HCT116 (cell line): Measurements from ENCODE around the gene CD163. TPM values are rescaled to one million over a fixed set of nuclear protein-coding genes. Genes with fewer than 3 reads are reported as not detected.

ENCODE experiments used
- ATAC-seq: fragments of 200-7000 bp; cut with Tn5 transposase; 2 replicates; pipeline ENCODE4 v1.9.1; 2020; ENCODE audit warnings: mild to moderate bottlenecking, moderate library complexity
- BruUV-seq: library from RNA; stranded (reverse); fragments of 400-500 nt; replicated peaks from 2 replicates; lab custom pipeline; 2021; lab: Mats Ljungman, UMichigan
- CTCF ChIA-PET: fragments of 300-600 bp; sonication (Branson Sonifier 250); formaldehyde crosslinking; loops from one replicate; lab custom pipeline; 2021; ENCODE audit warnings: antibody characterized with exemption; lab: Charles Lee
- POLR2A ChIA-PET: fragments of 300-600, 350-600 bp; sonication (Branson Sonifier 250); formaldehyde crosslinking; loops from one replicate; lab custom pipeline; 2021; ENCODE audit warnings: antibody characterized with exemption; lab: Charles Lee
- RAD21 ChIA-PET, 2 experiments: fragments of 300-600 bp; sonication (Branson Sonifier 250); formaldehyde crosslinking; loops; one replicate each; lab custom pipeline; 2023; ENCODE audit warnings: low total read pairs in 2 of 2; ENCODE audit not compliant: uncharacterized antibody in 2 of 2, unreplicated experiment in 2 of 2, low non-redundant PET in 1 of 2; lab: Charles Lee
- DNase-seq: peaks from one replicate; pipeline ENCODE4 v3.0.0-alpha.2; 2010; ENCODE audit warnings: low read depth, low spot score
- H2AFZ ChIP-seq: fragments of 200-600 bp; shearing (Covaris generic), sonication (generic); 2 replicates; pipeline ENCODE4 v1.6.1; 2017; ENCODE audit warnings: low read depth, mixed run types, mixed read lengths, antibody characterized with exemption, low read length; ENCODE audit not compliant: poor library complexity, severe bottlenecking
- H3K27ac ChIP-seq: 2 replicates; pipeline ENCODE4 v1.5.1; 2012; ENCODE audit warnings: low read depth, low read length
- H3K27me3 ChIP-seq: fragments of 200-600 bp; sonication (generic); 2 replicates; pipeline ENCODE4 v1.6.1; 2016; ENCODE audit warnings: mixed run types, low read length, mixed read lengths; ENCODE audit not compliant: insufficient read depth
- H3K36me3 ChIP-seq, 2 experiments: fragments of 200-500 bp in 1 of 2; fragments of 200-600 bp in 1 of 2; sonication (Bioruptor generic) in 1 of 2; sonication (generic) in 1 of 2; 2 replicates each; pipeline versions ENCODE4 v1.5.1 to v1.6.1; 2014 to 2016; ENCODE audit warnings: low read length in 2 of 2, inconsistent platforms in 1 of 2, mixed read lengths in 1 of 2, mixed run types in 1 of 2; ENCODE audit not compliant: insufficient read depth in 2 of 2, control insufficient read depth in 1 of 2
- H3K4me1 ChIP-seq, 2 experiments: fragments of 200-600 bp in 1 of 2; sonication (generic) in 1 of 2; 2 replicates each; pipeline versions ENCODE4 v1.5.1 to v1.6.1; 2012 to 2017; ENCODE audit warnings: low read length in 2 of 2, inconsistent platforms in 1 of 2, mild to moderate bottlenecking in 1 of 2, mixed read lengths in 1 of 2, mixed run types in 1 of 2, moderate library complexity in 1 of 2; ENCODE audit not compliant: insufficient read depth in 2 of 2, control insufficient read depth in 1 of 2
- H3K4me2 ChIP-seq: fragments of 200-600 bp; sonication (generic); 2 replicates; pipeline ENCODE4 v1.6.1; 2017; ENCODE audit warnings: mixed run types, low read length, mixed read lengths
- H3K4me3 ChIP-seq, 2 experiments: fragments of 200-600 bp in 1 of 2; sonication (generic) in 1 of 2; replicated peaks in 1 of 2; 2 replicates each; pipeline ENCODE4 v1.5.1; 2011 to 2016; ENCODE audit warnings: low read length in 2 of 2, control low read depth in 1 of 2, low read depth in 1 of 2, mild to moderate bottlenecking in 1 of 2, mixed read lengths in 1 of 2, mixed run types in 1 of 2
- H3K79me2 ChIP-seq: fragments of 200-600 bp; sonication (generic); 2 replicates; pipeline ENCODE4 v1.6.1; 2017; ENCODE audit warnings: mild to moderate bottlenecking, mixed run types, low read length, moderate library complexity, mixed read lengths; ENCODE audit not compliant: insufficient read depth
- H3K9ac ChIP-seq: fragments of 200-600 bp; sonication (generic); 2 replicates; pipeline ENCODE4 v1.6.1; 2016; ENCODE audit warnings: low read length, mixed read lengths
- H3K9me2 ChIP-seq: fragments of 200-600 bp; sonication (generic), shearing (Covaris generic); 2 replicates; pipeline ENCODE4 v1.6.1; 2017; ENCODE audit warnings: mixed run types, mild to moderate bottlenecking, moderate library complexity; ENCODE audit not compliant: insufficient read depth
- H3K9me3 ChIP-seq, 2 experiments: fragments of 200-500 bp in 1 of 2; fragments of 200-600 bp in 1 of 2; sonication (Bioruptor generic) in 1 of 2; sonication (generic) in 1 of 2; 2 replicates each; pipeline ENCODE4 v1.6.1; 2014 to 2017; ENCODE audit warnings: low read length in 2 of 2, mixed read lengths in 2 of 2, inconsistent platforms in 1 of 2, low read depth in 1 of 2, mild to moderate bottlenecking in 1 of 2, mixed run types in 1 of 2, moderate library complexity in 1 of 2; ENCODE audit not compliant: control insufficient read depth in 1 of 2, insufficient read depth in 1 of 2
- H4K20me1 ChIP-seq: fragments of 200-600 bp; sonication (generic), shearing (Covaris generic); 2 replicates; pipeline ENCODE4 v1.6.1; 2017; ENCODE audit warnings: mixed run types, mild to moderate bottlenecking, moderate library complexity; ENCODE audit not compliant: insufficient read depth
- CEBPB ChIP-seq: IDR thresholded peaks from 2 replicates; pipeline ENCODE4 v1.6.1; 2012; ENCODE audit warnings: low read depth
- EGR1 ChIP-seq: IDR thresholded peaks from 2 replicates; pipeline ENCODE4 v1.6.1; 2012; ENCODE audit warnings: low read depth
- ELF1 ChIP-seq: IDR thresholded peaks from 2 replicates; pipeline ENCODE4 v1.6.1; 2012; ENCODE audit warnings: low read depth, borderline replicate concordance
- EZH2 ChIP-seq: fragments of 200-600 bp; sonication (generic); IDR thresholded peaks from 2 replicates; pipeline ENCODE4 v1.6.1; 2017; ENCODE audit warnings: antibody characterized with exemption, mixed run types
- EZH2phosphoT487 ChIP-seq: fragments of 200-600 bp; IDR thresholded peaks from 2 replicates; pipeline ENCODE4 v1.6.1; 2018; ENCODE audit warnings: antibody characterized with exemption, borderline replicate concordance
- FOSL1 ChIP-seq: IDR thresholded peaks from 2 replicates; pipeline ENCODE4 v1.6.1; 2012; ENCODE audit warnings: low read depth
- JUND ChIP-seq: IDR thresholded peaks from 2 replicates; pipeline ENCODE4 v1.6.1; 2012
- POLR2A ChIP-seq: IDR thresholded peaks from 2 replicates; pipeline ENCODE4 v1.7.0; 2011; ENCODE audit warnings: borderline replicate concordance; ENCODE audit not compliant: insufficient read depth, insufficient read length; ENCODE audit errors: extremely low read depth
- POLR2AphosphoS5 ChIP-seq: IDR thresholded peaks from 2 replicates; pipeline ENCODE4 v1.6.1; 2011; ENCODE audit warnings: mild to moderate bottlenecking, low read depth, low read length, moderate library complexity
- SP1 ChIP-seq: IDR thresholded peaks from 2 replicates; pipeline ENCODE4 v1.6.1; 2012; ENCODE audit warnings: low read depth
- SRF ChIP-seq: IDR thresholded peaks from 2 replicates; pipeline ENCODE4 v1.6.1; 2012; ENCODE audit warnings: low read depth
- TCF7L2 ChIP-seq: IDR thresholded peaks from 2 replicates; pipeline ENCODE4 v1.7.0; 2011; ENCODE audit warnings: borderline replicate concordance, inconsistent platforms; ENCODE audit not compliant: insufficient read depth, insufficient read length; ENCODE audit errors: extremely low read depth
- YY1 ChIP-seq: IDR thresholded peaks from 2 replicates; pipeline ENCODE4 v1.6.1; 2011; ENCODE audit warnings: low read length, low read depth, moderate library complexity, mild to moderate bottlenecking; ENCODE audit not compliant: insufficient replicate concordance; ENCODE audit errors: extremely low read depth
- ZFX ChIP-seq: fragments of 450-650 bp; IDR thresholded peaks from 2 replicates; pipeline ENCODE4 v1.6.1; 2017
- intact Hi-C: fragments of 100-400 bp; cut with micrococcal nuclease; formaldehyde crosslinking; loops from 2 replicates; pipeline ENCODE4 v1.10.0; 2022
- total RNA-seq: library from RNA; stranded (reverse); gene quantifications from one replicate; pipeline ENCODE4 v1.2.1, GENCODE V29; 2021; ENCODE audit not compliant: unreplicated experiment
- TF ChIP-seq, protein P1 (sequence below), 3 experiments: fragments of 200-600 bp in 1 of 3; sonication (generic) in 1 of 3; IDR thresholded peaks in 2 of 3; conservative IDR thresholded peaks in 1 of 3; 2 replicates each; pipeline ENCODE4 v1.5.1; 2012 to 2017; ENCODE audit warnings: low read depth in 2 of 3, low read length in 2 of 3, antibody characterized with exemption in 1 of 3, borderline replicate concordance in 1 of 3, control low read depth in 1 of 3, mild to moderate bottlenecking in 1 of 3, mixed read lengths in 1 of 3, mixed run types in 1 of 3, moderate library complexity in 1 of 3; ENCODE audit not compliant: insufficient read depth in 1 of 3
- TF ChIP-seq, protein P2 (sequence below): IDR thresholded peaks from 2 replicates; pipeline ENCODE4 v1.6.1; 2011; ENCODE audit warnings: mild to moderate bottlenecking, low read length, moderate library complexity; ENCODE audit not compliant: insufficient replicate concordance; ENCODE audit errors: extremely low read depth
- TF ChIP-seq, protein P3 (sequence below): IDR thresholded peaks from 2 replicates; pipeline ENCODE4 v1.6.1; 2012
- TF ChIP-seq, protein P4 (sequence below): IDR thresholded peaks from 2 replicates; pipeline ENCODE4 v1.6.1; 2012; ENCODE audit warnings: low read depth
- TF ChIP-seq, protein P5 (sequence below): IDR thresholded peaks from 2 replicates; pipeline ENCODE4 v1.6.1; 2012

CD163 gene
- total RNA-seq, 1 experiment from 2014 or later, result 1.4 TPM

DNA sequence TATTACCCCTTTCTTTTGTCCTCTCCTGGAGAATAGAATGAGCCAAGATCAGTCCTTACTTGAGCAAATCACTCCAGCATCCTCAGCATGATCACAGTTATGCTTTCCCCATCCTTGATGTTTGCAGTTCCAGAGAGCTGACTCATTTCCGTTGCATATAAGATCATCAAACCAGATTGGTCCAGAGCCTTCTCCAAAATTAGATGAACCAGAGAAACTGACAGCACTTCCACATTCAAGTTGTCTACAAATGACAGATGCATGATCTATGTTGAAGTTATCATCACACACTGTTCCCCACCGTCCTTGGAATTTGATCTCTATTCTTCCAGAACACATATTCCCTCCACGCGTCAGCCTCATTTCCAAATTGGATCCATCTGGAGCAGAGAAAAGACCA lies 4.8 kb downstream of the CD163 start:
- H3K79me2 ChIP-seq, result no peaks in the 10 kb centered on the region
- H3K4me2 ChIP-seq, result no peak overlapping the region
- H3K4me1 ChIP-seq, result peaks cover 6 to 11% of the 10 kb centered on the region in 2 experiments; a peak in 3 of 4 replicates
- DNase-seq (no peak), ATAC-seq (no peak)
- H2AFZ ChIP-seq, result no peak overlapping the region
- H4K20me1 ChIP-seq, result no peaks in the 10 kb centered on the region
- CTCF ChIA-PET, result no interaction called here
- BruUV-seq, result no TSS peak
- H3K9ac ChIP-seq, result no peak overlapping the region
- TF ChIP-seq EZH2 (no peak), SP1 (no peak), TCF7L2 (no peak), SRF (no peak), ELF1 (no peak), CEBPB (no peak), POLR2A (no peak), EGR1 (no peak), JUND (no peak), EZH2phosphoT487 (no peak), YY1 (no peak), POLR2AphosphoS5 (no peak), FOSL1 (no peak), ZFX (no peak)
- TF ChIP-seq, protein P1, sequence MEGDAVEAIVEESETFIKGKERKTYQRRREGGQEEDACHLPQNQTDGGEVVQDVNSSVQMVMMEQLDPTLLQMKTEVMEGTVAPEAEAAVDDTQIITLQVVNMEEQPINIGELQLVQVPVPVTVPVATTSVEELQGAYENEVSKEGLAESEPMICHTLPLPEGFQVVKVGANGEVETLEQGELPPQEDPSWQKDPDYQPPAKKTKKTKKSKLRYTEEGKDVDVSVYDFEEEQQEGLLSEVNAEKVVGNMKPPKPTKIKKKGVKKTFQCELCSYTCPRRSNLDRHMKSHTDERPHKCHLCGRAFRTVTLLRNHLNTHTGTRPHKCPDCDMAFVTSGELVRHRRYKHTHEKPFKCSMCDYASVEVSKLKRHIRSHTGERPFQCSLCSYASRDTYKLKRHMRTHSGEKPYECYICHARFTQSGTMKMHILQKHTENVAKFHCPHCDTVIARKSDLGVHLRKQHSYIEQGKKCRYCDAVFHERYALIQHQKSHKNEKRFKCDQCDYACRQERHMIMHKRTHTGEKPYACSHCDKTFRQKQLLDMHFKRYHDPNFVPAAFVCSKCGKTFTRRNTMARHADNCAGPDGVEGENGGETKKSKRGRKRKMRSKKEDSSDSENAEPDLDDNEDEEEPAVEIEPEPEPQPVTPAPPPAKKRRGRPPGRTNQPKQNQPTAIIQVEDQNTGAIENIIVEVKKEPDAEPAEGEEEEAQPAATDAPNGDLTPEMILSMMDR (IDR thresholded peaks at IDR 0.05 in 2 of 3, conservative IDR thresholded peaks at IDR 0.05 in 1 of 3; ENCODE audit: borderline replicate concordance in 1 of 3, insufficient read depth in 1 of 3, low read depth in 2 of 3, low read length in 2 of 3), result no peak
- TF ChIP-seq, protein P2, sequence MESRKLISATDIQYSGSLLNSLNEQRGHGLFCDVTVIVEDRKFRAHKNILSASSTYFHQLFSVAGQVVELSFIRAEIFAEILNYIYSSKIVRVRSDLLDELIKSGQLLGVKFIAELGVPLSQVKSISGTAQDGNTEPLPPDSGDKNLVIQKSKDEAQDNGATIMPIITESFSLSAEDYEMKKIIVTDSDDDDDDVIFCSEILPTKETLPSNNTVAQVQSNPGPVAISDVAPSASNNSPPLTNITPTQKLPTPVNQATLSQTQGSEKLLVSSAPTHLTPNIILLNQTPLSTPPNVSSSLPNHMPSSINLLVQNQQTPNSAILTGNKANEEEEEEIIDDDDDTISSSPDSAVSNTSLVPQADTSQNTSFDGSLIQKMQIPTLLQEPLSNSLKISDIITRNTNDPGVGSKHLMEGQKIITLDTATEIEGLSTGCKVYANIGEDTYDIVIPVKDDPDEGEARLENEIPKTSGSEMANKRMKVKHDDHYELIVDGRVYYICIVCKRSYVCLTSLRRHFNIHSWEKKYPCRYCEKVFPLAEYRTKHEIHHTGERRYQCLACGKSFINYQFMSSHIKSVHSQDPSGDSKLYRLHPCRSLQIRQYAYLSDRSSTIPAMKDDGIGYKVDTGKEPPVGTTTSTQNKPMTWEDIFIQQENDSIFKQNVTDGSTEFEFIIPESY, result no peak
- TF ChIP-seq, protein P3, sequence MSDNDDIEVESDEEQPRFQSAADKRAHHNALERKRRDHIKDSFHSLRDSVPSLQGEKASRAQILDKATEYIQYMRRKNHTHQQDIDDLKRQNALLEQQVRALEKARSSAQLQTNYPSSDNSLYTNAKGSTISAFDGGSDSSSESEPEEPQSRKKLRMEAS, result no peak
- TF ChIP-seq, protein P4, sequence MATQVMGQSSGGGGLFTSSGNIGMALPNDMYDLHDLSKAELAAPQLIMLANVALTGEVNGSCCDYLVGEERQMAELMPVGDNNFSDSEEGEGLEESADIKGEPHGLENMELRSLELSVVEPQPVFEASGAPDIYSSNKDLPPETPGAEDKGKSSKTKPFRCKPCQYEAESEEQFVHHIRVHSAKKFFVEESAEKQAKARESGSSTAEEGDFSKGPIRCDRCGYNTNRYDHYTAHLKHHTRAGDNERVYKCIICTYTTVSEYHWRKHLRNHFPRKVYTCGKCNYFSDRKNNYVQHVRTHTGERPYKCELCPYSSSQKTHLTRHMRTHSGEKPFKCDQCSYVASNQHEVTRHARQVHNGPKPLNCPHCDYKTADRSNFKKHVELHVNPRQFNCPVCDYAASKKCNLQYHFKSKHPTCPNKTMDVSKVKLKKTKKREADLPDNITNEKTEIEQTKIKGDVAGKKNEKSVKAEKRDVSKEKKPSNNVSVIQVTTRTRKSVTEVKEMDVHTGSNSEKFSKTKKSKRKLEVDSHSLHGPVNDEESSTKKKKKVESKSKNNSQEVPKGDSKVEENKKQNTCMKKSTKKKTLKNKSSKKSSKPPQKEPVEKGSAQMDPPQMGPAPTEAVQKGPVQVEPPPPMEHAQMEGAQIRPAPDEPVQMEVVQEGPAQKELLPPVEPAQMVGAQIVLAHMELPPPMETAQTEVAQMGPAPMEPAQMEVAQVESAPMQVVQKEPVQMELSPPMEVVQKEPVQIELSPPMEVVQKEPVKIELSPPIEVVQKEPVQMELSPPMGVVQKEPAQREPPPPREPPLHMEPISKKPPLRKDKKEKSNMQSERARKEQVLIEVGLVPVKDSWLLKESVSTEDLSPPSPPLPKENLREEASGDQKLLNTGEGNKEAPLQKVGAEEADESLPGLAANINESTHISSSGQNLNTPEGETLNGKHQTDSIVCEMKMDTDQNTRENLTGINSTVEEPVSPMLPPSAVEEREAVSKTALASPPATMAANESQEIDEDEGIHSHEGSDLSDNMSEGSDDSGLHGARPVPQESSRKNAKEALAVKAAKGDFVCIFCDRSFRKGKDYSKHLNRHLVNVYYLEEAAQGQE, result no peak
- TF ChIP-seq, protein P5, sequence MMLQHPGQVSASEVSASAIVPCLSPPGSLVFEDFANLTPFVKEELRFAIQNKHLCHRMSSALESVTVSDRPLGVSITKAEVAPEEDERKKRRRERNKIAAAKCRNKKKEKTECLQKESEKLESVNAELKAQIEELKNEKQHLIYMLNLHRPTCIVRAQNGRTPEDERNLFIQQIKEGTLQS, result no peak
- RAD21 ChIA-PET, result no interaction called here
- no peak overlapping the region for H3K27ac ChIP-seq
- H3K9me3 ChIP-seq, result no peaks in the 10 kb centered on the region
- intact Hi-C loops, result no loop called here
- H3K9me2 ChIP-seq, result no peaks in the 10 kb centered on the region
- H3K27me3 ChIP-seq, result no peaks in the 10 kb centered on the region
- no peak overlapping the region for H3K4me3 ChIP-seq
- POLR2A ChIA-PET, result no interaction called here
- no peaks in the 10 kb centered on the region for H3K36me3 ChIP-seq
